Endothelial cell of coronary artery (primary cell): ENCODE data around the gene CCDC97. TPM values are rescaled to one million over a fixed set of nuclear protein-coding genes. Genes with fewer than 3 reads are reported as not detected.

Source experiments
- total RNA-seq: library from RNA; depleted of rRNA; stranded (reverse); fragments of >200 nt; gene quantifications from 2 replicates; pipeline ENCODE4 v1.2.3, GENCODE V29; 2014

Gene CCDC97
- total RNA-seq: 7.9 and 9.5 TPM in 2 replicates

DNA sequence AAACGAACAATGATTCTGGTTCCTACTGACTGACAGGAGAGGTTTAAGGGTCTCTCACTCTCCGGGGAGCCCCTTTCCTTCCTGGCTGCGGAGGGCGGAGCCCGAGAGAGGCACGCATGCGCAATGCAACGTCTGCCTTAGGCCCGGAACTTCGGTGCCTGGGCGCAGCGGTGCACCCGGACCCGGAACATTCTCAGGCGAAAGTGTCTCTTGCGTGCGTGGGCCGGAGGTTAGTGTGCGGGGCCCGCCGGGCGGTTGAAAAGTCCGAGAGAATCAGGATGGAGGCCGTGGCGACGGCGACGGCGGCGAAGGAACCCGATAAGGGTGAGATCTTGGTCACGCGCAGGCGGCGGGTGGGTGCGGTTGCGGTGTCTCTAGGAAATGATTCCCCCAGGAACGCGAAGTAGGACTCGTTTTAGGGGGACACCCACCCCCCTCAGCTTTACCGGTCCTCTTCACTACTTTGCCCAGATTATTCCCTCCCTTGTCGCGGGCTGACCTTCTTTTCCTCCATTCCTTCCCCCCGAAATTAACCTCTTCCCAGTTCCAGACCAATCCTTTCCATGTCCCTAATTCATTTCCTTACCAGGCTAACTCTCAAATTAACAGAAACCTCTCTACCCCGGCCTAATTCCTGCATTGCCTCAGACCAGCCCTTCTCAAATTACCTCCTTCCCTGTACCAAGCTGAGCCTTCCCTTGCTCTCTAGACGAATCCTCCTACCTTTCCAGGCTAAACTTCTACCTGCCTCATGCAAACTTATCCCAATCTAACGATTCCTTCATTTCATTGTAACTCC, at the start of gene CCDC97:
TSS of gene CCDC97 (plus strand) at position 140 of the 799 bp plus-strand sequence. CDS start at position 279, 139 bp downstream.

DNA sequence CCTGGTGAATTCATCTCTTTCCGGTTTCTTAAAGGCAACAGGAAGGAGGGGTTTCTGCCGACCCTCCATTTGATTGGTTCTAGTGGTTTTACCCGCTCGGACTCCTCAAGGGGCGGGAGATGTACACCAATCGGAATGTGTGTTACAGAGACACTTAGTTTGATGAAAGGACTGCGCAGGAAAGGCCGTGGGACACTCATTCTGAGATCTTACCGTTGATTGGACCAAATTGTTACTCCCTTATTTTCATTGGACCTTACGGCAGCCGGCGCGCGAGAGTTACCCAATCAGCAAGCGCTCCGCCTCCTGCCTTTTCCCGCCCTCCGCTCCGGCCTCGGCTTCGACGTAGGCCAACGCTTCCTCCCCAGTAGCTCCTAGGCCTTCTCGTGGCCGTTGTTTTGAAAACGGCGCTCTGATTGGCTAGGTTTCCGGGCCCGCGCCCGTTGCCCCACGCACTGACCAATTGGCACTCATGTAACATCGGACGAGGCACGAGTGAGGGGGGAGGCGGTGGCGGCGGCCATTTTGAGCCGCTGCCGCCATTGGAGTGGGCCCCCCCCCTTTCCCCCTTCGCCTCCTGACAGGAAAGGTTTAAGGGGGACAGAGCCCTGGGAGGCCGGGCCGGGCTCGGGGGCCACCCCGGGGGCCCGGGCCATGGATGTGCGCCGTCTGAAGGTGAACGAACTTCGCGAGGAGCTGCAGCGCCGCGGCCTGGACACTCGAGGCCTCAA, 46.0 kb upstream of the CCDC97 start, which contains the start of gene HNRNPUL1:
TSS of gene HNRNPUL1 (plus strand) at position 523 of the 731 bp plus-strand sequence. CDS start at position 655, 132 bp downstream.

GRCh38 chr19:41353466-41354342, 43.7 kb downstream of the CCDC97 start, which contains the start of gene TGFB1:
TGFB1 (minus strand) TSS chr19:41353922; CDS start chr19:41353044, 878 bp downstream.

GRCh38 chr19:41363753-41364523, 54.0 kb downstream of the CCDC97 start, which contains the start of gene B9D2:
B9D2 (minus strand) TSS chr19:41364149; CDS start chr19:41363519, 630 bp downstream.

Other genes with a start within 250 kb of the CCDC97 start
- not detected in 2 replicates for gene CYP2A13, start 221.7 kb upstream of the CCDC97 start, total RNA-seq
- not detected in 2 replicates for gene CYP2F1, start 195.7 kb upstream of the CCDC97 start, total RNA-seq
- 0.09 and 0.54 TPM in 2 replicates for gene CYP2S1, start 117.0 kb upstream of the CCDC97 start, total RNA-seq
- gene AXL, start 90.9 kb upstream of the CCDC97 start, total RNA-seq: 91.9 and 209 TPM in 2 replicates
- 69.6 and 79.2 TPM in 2 replicates for gene HNRNPUL1, start 45.8 kb upstream of the CCDC97 start, total RNA-seq
- gene TGFB1, start 43.8 kb downstream of the CCDC97 start, total RNA-seq: 19.4 and 52.1 TPM in 2 replicates
- gene B9D2, start 54.0 kb downstream of the CCDC97 start, total RNA-seq: 9.8 and 10.8 TPM in 2 replicates
- gene TMEM91, start 66.4 kb downstream of the CCDC97 start, total RNA-seq: 6.3 and 7.1 TPM in 2 replicates
- 14.4 and 18.3 TPM in 2 replicates for gene EXOSC5, start 87.2 kb downstream of the CCDC97 start, total RNA-seq
- gene BCKDHA, start 87.6 kb downstream of the CCDC97 start, total RNA-seq: 43.4 and 47.3 TPM in 2 replicates
- gene B3GNT8, start 117.2 kb downstream of the CCDC97 start, total RNA-seq: 2.2 and 2.8 TPM in 2 replicates
- 40.2 and 42.0 TPM in 2 replicates for gene DMAC2, start 129.7 kb downstream of the CCDC97 start, total RNA-seq
- gene ERICH4, start 133.0 kb downstream of the CCDC97 start, total RNA-seq: not detected in 2 replicates